Measurements from ENCODE around the gene PLA2G5.

DNA sequence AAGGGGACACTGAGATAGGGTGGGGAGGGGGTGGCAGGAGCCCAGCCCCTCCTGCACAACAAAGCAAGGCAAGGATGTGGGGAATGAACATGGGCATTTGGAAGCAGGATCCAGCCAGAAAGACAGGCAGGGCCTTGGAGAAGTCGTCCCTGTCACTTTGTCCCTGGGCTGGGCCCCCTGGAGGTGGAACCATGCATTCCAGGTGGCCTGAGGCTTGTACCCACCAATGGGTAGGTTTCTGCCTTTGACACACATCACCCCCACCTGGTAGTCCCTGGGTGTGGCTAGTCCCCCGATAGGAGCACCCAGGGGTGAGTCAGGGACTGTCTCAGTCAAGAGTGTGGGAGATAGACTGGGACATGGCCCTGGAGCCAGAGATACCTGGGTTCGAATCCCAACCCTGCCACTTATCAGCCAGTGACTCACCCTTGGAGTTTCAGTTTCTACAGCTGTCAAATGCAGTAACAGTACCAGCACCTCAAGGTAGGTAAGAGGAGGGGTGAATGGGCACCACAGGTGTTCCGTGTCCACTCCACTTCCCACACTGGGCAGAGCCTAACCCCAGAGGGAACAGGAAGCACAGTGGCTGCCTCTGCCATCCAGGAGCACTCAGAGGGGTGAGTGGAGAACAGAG lies 39.3 kb downstream of the PLA2G5 start:
- TF ChIP-seq, protein P1, sequence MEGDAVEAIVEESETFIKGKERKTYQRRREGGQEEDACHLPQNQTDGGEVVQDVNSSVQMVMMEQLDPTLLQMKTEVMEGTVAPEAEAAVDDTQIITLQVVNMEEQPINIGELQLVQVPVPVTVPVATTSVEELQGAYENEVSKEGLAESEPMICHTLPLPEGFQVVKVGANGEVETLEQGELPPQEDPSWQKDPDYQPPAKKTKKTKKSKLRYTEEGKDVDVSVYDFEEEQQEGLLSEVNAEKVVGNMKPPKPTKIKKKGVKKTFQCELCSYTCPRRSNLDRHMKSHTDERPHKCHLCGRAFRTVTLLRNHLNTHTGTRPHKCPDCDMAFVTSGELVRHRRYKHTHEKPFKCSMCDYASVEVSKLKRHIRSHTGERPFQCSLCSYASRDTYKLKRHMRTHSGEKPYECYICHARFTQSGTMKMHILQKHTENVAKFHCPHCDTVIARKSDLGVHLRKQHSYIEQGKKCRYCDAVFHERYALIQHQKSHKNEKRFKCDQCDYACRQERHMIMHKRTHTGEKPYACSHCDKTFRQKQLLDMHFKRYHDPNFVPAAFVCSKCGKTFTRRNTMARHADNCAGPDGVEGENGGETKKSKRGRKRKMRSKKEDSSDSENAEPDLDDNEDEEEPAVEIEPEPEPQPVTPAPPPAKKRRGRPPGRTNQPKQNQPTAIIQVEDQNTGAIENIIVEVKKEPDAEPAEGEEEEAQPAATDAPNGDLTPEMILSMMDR (IDR thresholded peaks at IDR 0.05; ENCODE audit: low read depth, low read length) = no peak
- TF ChIP-seq EZH2phosphoT487 (IDR thresholded peaks at IDR 0.05; ENCODE audit: low read depth) = no peak
